ENCODE data around the gene RIPK3.
"Not testable (repeated sequence)": the region's sequence is repeated elsewhere in the genome, so short reads cannot be mapped to it uniquely, and the experiment has no call there.

RIPK3 gene

DNA sequence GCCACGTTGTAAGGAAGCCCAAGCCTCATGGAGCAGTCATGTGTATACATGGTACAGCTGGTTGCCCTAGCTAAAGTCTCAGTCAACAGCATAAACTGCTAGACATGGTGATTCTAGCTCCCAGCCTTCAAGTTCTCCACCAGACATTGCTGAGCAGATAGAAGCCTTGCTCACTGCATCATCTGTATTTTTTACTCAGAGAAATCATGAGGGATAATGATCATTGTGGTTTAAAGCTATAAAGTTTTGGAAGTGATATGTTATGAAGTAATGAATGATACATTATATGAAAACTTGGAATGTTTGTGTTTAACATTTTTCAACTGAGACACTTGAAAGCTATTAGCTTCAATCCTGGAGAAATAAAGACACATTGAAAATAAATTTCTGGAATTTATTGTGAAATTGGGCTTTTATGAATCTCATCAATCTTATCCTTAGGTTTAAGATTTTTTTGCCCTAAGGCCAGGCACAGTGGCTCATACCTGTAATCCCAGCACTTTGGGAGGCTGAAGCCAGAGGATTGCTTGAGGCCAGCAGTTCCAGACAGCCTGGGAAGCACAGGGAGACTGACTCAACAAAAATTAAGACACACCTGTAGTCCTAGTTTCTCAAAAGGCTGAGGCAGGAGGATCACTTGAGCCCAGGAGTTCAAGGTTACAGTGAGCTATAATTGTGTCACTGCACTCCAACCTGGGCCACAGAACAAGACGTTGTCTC, 22.6 kb upstream of the RIPK3 start:
- H3K36me3 Mint-ChIP-seq, result no peaks in the 10 kb centered on the region
- H3K27ac Mint-ChIP-seq, result no peak overlapping the region

DNA sequence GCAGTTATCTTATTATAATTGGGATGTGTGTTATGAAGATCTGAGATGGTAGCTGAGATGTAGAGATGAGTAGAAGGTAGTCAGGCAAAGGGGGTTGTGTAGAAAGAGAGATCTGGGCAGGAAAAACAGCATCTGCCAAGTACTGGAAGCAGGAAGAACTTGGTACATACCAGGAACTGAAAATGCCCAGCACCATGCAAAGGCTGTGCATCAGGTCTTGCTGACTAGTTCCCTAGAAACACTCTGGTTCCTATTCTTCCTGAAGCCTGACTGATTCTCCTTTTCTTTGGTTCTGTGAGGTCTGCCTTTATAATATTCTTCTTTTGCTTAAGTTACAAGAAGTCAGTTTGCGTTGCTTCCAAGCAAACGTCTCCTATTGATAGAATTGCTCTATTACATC, 21.5 kb upstream of the RIPK3 start:
- Mint-ChIP-seq H3K4me1 (peaks cover 11% of the 10 kb centered on the region), H3K27ac (no peak overlapping the region), H3K4me3 (no peak overlapping the region), H3K36me3 (no peaks in the 10 kb centered on the region), H3K9me3 (no peaks in the 10 kb centered on the region), H3K27me3 (peaks cover 29% of the 10 kb centered on the region)

More for the DNA sequence above, 22.6 kb upstream of the RIPK3 start:
- Mint-ChIP-seq H3K27me3 (peaks cover 34% of the 10 kb centered on the region), H3K9me3 (no peaks in the 10 kb centered on the region), H3K4me3 (no peak overlapping the region), H3K4me1 (peaks cover 19% of the 10 kb centered on the region)

DNA sequence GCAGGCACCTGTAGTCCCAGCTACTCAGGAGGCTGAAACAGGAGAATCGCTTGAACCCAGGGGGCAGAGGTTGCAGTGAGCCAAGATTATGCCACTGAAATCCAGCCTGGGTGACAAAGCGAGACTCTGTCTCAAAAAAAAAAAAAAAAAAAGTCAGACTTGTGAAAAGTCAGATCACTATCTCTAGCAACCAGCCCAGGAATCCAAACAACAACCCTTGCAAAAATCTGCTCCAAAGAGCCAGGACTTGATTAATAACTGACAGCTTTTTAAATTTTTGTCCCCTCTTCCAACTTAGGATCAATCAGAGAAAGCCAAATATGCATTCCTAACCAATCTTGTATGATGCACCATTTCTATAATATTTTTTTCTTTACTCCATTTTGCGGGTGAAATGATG, 20.5 kb upstream of the RIPK3 start:
- Mint-ChIP-seq H3K9me3 (no peaks in the 10 kb centered on the region), H3K4me1 (peaks cover 2% of the 10 kb centered on the region)

DNA sequence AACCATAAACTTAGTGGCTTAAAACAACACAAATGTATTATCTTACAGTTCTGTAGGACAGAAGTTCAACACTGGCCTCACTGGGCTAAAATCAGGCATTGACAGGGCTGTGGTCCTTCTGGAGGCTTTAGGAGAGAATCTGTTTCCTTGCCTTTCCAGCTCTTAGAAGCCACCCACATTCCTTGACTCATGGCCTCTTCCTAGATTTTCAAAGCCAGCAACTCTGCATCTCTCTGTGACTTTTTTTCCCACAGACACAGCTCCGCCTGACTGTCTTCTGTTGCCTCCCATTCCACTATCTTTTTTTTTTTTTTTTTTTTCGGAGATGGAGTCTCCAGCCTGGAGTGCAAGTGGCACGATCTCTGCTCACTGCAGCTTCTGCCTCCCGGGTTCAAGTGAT, 16.4 kb upstream of the RIPK3 start:
- Mint-ChIP-seq H3K27me3 (peaks cover 12% of the 10 kb centered on the region), H3K4me1 (no peaks in the 10 kb centered on the region)

More for the DNA sequence above, 20.5 kb upstream of the RIPK3 start:
- H3K27me3 Mint-ChIP-seq, result peaks cover 21% of the 10 kb centered on the region
- no peak overlapping the region for H3K27ac Mint-ChIP-seq
- H3K36me3 Mint-ChIP-seq, result no peaks in the 10 kb centered on the region
- no peak overlapping the region for H3K4me3 Mint-ChIP-seq

DNA sequence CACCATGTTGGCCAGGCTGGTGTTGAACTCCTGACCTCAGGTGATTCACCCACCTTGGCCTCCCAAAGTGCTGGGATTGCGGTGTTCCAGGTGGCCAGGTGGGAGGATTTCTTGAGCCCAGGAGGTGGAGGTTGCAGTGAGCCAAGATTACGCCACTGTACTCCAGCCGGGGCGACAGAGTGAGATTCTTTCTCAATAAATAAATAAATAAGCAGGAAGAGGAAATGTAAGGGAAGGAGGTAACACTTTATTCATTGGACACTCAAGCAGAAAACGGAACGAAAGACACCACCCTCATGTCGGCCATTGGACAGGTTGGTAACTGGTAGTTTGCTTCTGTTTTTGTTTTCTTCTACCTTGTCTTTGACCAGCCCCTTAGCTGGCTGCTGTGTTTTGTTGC, 15.2 kb upstream of the RIPK3 start:
- Mint-ChIP-seq H3K36me3 (no peaks in the 10 kb centered on the region), H3K27ac (no peak overlapping the region), H3K4me1 (no peaks in the 10 kb centered on the region), H3K9me3 (no peaks in the 10 kb centered on the region), H3K4me3 (no peak overlapping the region), H3K27me3 (peaks cover 18% of the 10 kb centered on the region)

More for the DNA sequence above, 16.4 kb upstream of the RIPK3 start:
- no peaks in the 10 kb centered on the region for H3K9me3 Mint-ChIP-seq
- H3K4me3 Mint-ChIP-seq, result no peak overlapping the region
- no peaks in the 10 kb centered on the region for H3K36me3 Mint-ChIP-seq
- H3K27ac Mint-ChIP-seq, result no peak overlapping the region

DNA sequence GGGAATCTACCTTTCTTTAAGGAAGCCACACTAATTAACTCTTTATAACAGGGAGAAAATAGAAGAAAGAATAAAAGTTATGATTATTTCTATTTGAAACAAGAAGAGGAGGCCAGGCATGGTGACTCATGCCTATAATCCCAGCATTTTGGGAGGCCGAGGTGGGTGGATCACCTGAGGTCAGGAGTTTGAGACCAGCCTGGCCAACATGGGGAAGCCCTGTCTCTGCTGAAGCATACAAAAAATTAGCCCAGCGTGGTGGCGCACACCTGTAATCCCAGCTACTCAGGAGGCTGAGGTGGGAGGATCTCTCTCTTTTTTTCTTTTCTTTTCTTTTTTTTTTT, 14.7 kb upstream of the RIPK3 start:
- H3K27me3 Mint-ChIP-seq, result peaks cover 22% of the 10 kb centered on the region
- H3K36me3 Mint-ChIP-seq, H3K27ac Mint-ChIP-seq, H3K4me1 Mint-ChIP-seq, H3K4me3 Mint-ChIP-seq, H3K9me3 Mint-ChIP-seq: not testable (repeated sequence)

DNA sequence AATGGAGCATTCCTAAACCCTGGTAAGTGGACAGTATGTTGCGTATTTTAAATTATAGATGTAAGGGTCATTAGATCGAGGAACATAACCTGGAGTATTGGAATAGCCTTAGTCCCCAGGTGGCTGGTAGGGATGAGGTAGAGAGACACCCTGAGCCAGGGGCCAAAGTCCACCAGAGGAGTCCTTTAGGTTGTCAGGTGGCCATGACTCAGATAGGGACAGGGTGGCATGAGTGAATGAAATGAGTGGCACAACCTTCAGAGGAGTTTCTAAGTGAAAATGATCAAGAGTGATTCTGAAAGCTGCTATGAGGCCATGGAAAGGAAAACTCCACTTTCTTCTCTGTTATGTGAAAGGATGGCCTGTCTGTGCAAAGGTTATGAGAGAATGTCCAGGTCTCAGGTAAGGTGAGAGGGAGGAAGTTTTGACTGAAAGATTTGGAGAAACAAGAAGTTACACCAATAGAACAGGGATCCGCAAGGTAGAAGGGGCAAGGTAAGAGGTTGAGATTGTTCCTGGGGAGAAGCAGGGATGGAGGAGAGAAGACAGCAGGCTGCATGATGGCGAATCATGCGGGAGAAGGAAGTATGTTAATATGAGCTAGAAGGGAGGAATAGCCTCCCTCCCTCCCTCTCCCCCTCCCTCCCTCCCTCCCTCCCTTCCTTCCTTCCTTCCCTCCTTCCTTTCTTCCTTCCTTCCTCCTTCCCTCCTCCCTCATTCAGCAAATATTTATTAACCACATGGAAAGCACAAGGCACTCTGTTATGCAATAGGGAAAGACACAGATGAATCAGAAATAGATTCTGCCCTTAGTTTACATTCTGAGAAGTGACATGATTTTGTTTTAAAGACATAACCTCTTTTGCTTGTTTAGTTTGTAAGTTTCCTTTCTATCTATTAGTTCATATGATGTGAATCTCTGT, 14.0 kb upstream of the RIPK3 start:
- Mint-ChIP-seq H3K36me3 (no peaks in the 10 kb centered on the region), H3K4me1 (no peaks in the 10 kb centered on the region), H3K4me3 (no peak overlapping the region), H3K27me3 (peaks cover 24% of the 10 kb centered on the region), H3K9me3 (no peaks in the 10 kb centered on the region), H3K27ac (no peak overlapping the region)

DNA sequence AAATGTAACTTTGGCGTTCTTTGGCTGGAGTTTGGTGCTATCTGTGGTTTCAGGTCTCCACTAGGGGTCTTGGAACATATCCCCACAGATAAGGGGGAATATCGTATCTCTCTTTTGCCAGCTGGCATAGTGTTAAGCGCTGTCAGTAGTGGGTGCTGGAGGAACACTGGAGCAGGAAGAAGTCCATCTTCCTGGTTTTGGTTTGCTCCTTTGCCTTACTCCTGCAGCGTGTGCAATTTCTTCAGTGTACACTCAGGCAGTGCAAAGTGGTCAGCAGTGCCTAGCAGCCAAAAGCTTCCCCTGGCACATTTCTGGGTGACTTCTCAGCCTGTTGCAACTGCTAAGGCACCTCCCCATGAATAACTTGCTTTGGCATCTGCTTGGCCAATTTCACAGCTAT, 11.7 kb upstream of the RIPK3 start:
- no peak overlapping the region for H3K4me3 Mint-ChIP-seq
- H3K4me1 Mint-ChIP-seq, result no peaks in the 10 kb centered on the region
- no peaks in the 10 kb centered on the region for H3K36me3 Mint-ChIP-seq
- peaks cover 22% of the 10 kb centered on the region for H3K27me3 Mint-ChIP-seq
- no peak overlapping the region for H3K27ac Mint-ChIP-seq
- no peaks in the 10 kb centered on the region for H3K9me3 Mint-ChIP-seq

DNA sequence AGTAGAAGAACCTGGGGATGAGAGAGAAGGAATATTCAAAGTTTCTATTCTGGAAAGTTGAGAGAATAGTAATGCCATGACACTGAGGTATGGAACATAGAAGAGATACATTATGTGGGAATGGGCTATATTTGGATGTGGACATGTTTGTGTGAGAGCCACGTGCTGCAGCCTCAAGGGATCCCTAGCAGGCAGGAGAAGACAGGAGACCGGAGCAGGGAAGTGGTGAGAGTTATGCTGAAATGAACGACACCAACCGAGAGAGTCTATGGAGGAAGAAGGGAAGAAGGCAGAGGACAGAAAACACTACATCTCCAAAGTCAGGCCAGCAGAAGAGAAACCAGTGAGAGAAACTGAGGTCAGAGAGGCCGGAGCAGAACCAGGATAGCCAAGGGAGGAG, 10.0 kb upstream of the RIPK3 start:
- Mint-ChIP-seq H3K4me1 (no peaks in the 10 kb centered on the region), H3K4me3 (no peak overlapping the region), H3K27me3 (peaks cover 25% of the 10 kb centered on the region), H3K9me3 (no peaks in the 10 kb centered on the region), H3K27ac (no peak overlapping the region), H3K36me3 (no peaks in the 10 kb centered on the region)

DNA sequence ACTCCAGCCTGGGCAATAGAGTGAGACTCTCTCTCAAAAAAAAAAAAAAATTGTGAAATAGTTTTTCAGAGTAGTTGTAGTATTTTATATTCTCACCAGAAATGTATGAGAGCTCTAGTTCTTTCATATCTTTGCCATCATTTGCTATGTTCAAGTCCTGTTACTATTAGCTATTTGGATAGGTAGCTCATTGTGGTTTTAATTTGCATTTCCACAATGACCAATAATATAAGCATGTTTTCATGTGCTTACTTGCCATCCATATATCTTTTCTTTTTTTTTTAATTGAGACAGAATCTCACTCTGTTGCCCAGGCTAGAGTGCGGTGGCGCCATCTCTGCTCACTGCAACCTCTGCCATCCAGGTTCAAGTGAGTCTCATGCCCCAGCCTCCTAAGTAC, 8.4 kb upstream of the RIPK3 start:
- Mint-ChIP-seq H3K27ac (no peak overlapping the region), H3K4me3 (no peak overlapping the region), H3K9me3 (no peaks in the 10 kb centered on the region), H3K4me1 (no peaks in the 10 kb centered on the region), H3K36me3 (no peaks in the 10 kb centered on the region), H3K27me3 (peaks cover 25% of the 10 kb centered on the region)

DNA sequence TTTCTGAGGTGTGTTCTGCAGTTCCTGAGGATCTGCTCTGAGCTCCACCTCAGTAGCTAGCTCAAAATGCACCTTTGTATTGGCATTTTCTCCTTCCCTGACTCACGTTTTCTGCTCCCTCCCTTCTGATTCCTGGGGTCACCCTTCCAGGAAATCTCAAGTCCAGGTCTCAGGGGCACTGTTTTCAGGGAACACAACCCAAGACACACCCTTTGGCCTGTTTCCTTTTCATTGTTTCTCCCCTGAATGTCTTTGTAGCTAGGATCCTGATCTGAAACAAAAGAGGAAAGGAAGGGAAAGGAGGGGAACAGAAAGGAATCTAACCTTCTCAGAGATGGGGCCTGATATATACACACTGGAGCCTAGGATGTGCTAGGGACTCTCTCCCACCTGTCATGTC, 7.3 kb upstream of the RIPK3 start:
- H3K4me1 Mint-ChIP-seq, result no peaks in the 10 kb centered on the region
- no peaks in the 10 kb centered on the region for H3K9me3 Mint-ChIP-seq
- no peaks in the 10 kb centered on the region for H3K36me3 Mint-ChIP-seq
- no peak overlapping the region for H3K27ac Mint-ChIP-seq
- no peak overlapping the region for H3K4me3 Mint-ChIP-seq
- peaks cover 21% of the 10 kb centered on the region for H3K27me3 Mint-ChIP-seq

DNA sequence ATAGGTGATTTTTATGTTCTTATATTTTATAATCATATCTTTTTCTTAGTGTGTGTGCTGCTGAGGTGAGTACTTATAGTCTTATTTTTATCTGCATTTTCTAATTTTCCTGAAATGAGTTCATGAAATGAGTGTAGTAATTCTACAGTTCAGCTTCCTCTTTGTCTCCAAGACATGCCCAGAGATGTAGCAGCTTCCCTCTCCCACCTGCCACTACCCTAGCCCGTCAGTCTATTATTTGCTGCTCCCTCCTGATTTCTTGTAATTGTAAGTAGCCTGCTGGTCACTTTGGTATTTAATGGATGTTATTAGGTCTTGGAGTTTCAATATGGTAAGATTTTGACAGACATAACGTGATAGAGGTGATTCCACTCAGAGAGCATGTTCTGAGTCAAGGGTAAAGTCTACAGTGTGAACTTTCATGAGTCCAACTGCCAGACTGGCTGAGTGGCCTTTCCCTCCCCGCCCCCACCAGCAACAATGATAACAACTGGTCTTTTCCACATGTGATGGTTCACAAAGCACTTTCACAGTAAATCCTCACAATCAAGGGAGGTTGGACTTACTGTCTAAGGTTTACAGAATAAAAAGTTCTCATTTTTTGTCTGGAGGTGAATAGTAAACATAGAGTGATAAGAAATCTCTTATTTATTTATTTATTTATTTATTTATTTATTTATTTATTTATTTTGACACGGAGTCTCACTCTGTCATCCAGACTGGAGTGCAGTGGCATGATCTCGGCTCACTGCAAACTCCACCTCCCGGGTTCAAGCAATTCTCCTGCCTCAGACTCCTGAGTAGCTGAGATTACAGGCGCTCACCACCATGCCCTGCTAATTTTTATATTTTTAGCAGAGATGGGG, 4.2 kb upstream of the RIPK3 start:
- no peaks in the 10 kb centered on the region for H3K36me3 Mint-ChIP-seq
- H3K27ac Mint-ChIP-seq, result no peak overlapping the region
- peaks cover 6% of the 10 kb centered on the region for H3K27me3 Mint-ChIP-seq
- peaks cover 10% of the 10 kb centered on the region for H3K4me1 Mint-ChIP-seq
- H3K4me3 Mint-ChIP-seq, result no peak overlapping the region
- no peaks in the 10 kb centered on the region for H3K9me3 Mint-ChIP-seq

DNA sequence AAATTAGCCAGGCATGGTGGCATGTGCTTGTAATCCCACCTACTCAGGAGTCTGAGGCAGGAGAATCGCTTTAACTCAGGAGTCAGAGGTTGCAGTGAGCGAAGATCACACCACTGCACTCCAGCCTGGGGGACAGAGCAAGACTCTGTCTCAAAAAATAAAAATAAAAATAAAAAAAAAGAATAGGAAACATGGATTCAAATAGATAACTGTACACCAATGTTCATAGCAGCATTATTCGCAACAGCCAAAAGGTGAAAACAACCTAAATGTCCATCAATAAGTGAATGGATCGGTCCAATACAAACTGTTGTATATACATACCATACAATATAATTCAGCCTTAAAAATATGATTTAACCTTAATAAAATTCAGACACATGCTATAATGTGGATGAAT, 3.1 kb upstream of the RIPK3 start:
- Mint-ChIP-seq H3K9me3 (no peaks in the 10 kb centered on the region), H3K27me3 (peaks cover 5% of the 10 kb centered on the region), H3K36me3 (peaks cover under 1% of the 10 kb centered on the region), H3K27ac (no peak overlapping the region), H3K4me3 (no peak overlapping the region), H3K4me1 (peaks cover 20% of the 10 kb centered on the region)

DNA sequence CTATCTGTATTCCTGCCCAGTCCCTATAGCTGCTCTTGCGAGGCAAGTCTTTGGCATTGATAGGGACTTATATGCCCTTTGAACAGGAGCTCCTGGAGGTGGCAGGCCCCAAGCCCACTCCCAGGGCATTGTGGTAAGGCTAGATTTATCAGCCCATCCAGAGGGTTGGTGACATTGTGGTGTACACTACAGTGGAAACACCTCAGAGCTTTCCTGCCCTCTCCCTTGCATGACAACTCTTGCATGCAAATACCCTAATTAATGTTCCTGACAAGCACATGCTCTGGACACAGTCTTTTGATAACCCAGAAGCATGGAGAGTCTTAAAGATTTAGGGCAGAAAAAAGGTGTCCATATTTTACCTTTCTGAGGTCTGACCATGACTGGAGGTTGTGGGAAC, 815 bp upstream of the RIPK3 start:
- Mint-ChIP-seq H3K4me1 (peaks cover 23% of the 10 kb centered on the region), H3K4me3 (no peak overlapping the region), H3K9me3 (no peaks in the 10 kb centered on the region), H3K36me3 (peaks cover 3% of the 10 kb centered on the region), H3K27me3 (peaks cover 3% of the 10 kb centered on the region), H3K27ac (no peak overlapping the region)

DNA sequence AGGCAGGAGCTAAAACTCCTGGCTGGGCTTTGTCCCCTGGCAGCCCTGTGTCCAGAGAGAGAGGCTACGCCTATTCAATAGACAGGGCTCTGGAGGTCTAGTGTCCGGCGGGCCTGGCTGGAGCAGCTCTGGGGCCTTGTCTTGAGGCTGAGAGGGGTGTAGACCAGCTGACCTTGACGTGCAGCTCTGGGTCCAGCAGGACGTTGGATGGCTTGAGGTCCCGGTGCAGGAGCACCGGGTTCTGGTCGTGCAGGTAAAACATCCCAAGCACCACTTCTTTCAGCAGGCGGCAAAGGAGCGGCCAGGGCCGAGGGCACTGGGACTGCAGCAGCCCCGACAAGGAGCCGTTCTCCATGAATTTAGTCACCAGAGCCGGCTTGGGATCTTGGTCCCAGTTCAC, 948 bp downstream of the RIPK3 start:
- no peak overlapping the region for H3K27ac Mint-ChIP-seq
- no peaks in the 10 kb centered on the region for H3K9me3 Mint-ChIP-seq
- peaks cover 4% of the 10 kb centered on the region for H3K36me3 Mint-ChIP-seq
- H3K27me3 Mint-ChIP-seq, result peaks cover 3% of the 10 kb centered on the region
- H3K4me1 Mint-ChIP-seq, result peaks cover 27% of the 10 kb centered on the region
- H3K4me3 Mint-ChIP-seq, result peak overlapping the region; percentile 90

DNA sequence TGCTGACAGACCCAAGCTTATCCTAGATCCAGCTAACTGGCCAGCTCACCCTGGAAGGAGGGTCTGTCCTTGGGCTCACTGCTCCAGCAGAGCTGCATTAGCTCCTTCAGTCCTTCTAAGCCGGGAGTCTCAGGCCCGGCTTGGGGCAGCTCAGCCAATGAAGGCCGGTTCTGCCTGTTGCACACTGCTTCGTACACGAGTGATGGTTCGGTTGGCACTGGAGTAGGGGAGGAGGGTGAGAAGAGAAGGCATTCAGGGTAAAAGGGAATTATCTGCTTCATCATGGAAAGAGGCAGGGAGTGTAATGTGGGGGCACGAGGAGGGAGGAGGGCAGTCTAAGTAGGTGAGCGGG, 2.0 kb downstream of the RIPK3 start:
- Mint-ChIP-seq H3K9me3 (no peaks in the 10 kb centered on the region), H3K4me1 (peaks cover 32% of the 10 kb centered on the region), H3K27ac (no peak overlapping the region)

More for the DNA sequence above, 2.0 kb downstream of the RIPK3 start:
- H3K4me3 Mint-ChIP-seq, result no peak overlapping the region
- H3K27me3 Mint-ChIP-seq, result peaks cover 2% of the 10 kb centered on the region
- H3K36me3 Mint-ChIP-seq, result peaks cover 4% of the 10 kb centered on the region
